GM19395 (cell line): ENCODE data around the gene IRAG1.

Experiments
- ATAC-seq: cut with Tn5 transposase; IDR thresholded peaks from one replicate; pipeline ENCODE4 v1.9.1; 2021; ENCODE audit warnings: mild to moderate bottlenecking, moderate library complexity; ENCODE audit not compliant: unreplicated experiment

The IRAG1 gene

GRCh38 chr11:10666556-10667520 lies 26.7 kb downstream of the IRAG1 start:
- ATAC-seq: no peak

DNA sequence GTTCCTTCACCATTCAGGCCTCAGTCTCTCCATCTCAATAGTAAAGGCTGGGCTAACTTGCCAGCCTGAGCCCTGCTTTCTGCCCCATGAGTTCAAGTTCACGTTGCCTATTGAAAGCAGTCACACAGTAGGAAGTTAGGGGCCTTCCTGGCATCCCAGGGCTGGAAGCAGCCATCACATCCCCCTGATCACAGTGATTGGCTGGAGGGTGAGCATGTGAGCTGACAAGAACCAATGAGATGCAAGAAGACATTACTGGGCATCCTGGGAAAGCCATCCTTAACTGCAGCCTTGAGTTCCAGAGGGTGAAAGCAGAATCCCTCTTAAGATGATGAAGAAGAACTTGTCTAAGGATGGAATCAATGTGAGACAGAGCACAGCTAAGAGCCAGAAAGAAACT lies 29.1 kb downstream of the IRAG1 start:
- no peak for ATAC-seq

DNA sequence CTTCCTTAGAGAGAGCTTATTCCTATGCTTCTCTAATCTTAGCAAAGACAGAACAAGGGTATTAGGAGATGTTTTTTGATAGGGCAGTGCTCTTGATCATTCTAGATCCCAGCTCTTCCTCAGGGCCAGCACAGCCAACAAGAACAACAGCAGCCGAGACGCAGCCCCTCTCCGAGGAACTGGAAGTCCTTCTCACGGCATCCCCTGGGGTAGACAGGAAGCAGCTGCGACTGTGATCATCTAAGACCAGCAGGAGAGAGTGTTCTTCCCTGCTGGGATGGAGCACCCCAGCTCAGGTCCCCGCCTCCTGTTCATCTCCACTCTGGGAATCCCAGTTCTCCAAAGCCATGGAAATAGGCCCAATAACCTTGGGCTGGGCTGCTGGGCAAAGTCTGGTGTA lies 29.6 kb downstream of the IRAG1 start:
- no peak for ATAC-seq

DNA sequence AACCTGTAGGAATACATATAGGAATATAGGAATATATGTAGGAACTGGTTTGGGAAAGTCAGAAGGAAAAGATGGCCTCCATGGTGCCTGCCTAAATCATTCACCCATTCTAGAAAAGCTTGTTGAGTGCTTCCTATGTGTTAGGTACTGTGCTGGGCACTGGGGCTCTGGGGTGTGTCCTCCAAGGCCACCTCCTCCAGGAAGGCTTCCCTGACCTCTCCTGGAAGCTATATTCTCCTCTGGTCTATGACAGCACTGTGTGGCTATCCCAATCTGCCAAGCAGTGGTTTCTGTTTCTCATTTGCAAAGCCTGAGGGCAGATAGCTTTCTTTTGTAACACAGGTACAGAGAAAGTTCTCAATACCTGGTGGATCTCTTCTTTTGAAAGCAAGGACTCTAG lies 30.2 kb downstream of the IRAG1 start:
- ATAC-seq: no peak

GRCh38 chr11:10660323-10660722 lies 33.2 kb downstream of the IRAG1 start:
- ATAC-seq: no peak

GRCh38 chr11:10659339-10660216 lies 34.0 kb downstream of the IRAG1 start:
- ATAC-seq: no peak

DNA sequence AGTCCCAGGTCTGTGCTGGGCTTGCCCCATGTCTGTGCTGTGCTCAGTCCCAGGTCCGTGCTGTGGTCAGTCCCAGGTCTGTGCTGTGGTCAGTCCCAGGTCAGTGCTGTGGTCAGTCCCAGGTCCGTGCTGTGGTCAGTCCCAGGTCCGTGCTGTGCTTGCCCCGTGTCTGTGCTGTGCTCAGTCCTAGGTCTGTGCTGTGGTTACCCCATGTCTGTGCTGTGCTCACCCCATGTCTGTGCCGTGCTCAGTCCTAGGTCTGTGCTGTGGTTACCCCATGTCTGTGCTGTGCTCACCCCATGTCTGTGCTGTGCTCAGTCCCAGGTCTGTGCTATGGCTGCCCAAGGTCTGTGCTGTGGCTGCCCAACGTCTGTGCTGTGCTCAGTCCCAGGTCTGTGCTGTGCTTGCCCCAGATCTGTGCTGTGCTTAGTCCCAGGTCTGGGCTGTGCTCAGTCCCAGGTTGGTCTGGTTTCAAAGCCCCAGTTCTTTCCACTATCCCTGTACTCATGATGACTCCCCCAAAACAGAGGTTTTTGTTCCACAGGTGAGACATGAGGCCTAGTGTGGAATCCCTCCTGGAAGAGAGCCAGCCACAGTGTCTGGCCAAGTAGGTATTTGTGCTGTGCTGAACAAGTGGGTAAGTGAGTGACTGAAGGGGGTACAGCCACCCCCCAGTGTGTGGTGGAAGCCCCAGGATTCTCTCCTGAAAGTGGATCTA lies 34.8 kb downstream of the IRAG1 start:
- no peak for ATAC-seq

GRCh38 chr11:10657308-10658271 lies 36.0 kb downstream of the IRAG1 start:
- no peak for ATAC-seq

DNA sequence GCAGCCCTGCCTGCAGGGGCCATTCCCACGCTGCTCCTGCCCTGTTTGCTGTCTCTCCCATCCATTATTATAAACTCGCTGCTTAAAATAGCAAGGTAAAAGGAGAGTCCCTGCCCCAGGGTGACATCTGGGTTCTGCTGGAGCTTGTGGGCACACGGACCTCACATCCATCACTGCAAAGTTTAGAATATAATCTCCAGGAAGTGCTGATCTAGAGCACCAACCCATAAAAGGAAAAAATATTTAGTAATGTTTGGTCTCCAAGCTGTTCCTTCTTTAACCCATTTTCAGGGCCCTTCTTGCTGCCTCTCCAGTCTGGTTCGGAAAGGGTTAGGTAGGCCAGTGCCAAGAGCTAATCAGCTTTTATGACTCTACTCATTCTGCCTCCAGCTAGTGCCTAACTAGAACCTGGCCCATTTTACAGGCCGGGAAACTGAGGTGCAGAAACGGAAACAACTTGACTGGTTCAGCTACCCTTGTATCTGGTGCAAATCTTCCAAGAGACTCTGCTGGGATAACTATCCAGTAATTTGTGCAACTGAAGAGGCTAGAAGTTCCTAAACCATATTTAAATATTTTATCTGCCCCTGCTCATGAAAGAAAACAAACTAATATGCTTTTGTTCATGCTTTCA lies 37.5 kb downstream of the IRAG1 start:
- no peak for ATAC-seq

GRCh38 chr11:10655227-10655626 lies 38.3 kb downstream of the IRAG1 start:
- ATAC-seq: no peak

DNA sequence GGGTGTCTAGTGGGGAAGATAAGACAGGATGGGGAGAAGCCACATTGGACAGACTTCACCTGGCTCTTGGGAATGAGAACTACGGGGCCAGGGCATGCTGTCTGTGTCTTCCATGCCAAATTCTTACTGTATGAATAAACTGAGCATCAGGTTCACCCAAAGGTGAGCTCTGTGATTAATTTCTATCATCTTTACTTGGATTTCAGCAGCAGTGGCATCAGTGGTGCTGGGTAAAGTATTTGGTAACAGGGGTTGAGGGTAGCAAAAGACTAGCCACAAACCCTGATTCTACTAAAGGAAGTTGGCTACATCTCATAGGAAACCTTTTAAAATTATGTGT lies 38.8 kb downstream of the IRAG1 start:
- ATAC-seq: no peak

GRCh38 chr11:10653946-10654810 lies 39.4 kb downstream of the IRAG1 start:
- peak; percentile 50 for ATAC-seq

DNA sequence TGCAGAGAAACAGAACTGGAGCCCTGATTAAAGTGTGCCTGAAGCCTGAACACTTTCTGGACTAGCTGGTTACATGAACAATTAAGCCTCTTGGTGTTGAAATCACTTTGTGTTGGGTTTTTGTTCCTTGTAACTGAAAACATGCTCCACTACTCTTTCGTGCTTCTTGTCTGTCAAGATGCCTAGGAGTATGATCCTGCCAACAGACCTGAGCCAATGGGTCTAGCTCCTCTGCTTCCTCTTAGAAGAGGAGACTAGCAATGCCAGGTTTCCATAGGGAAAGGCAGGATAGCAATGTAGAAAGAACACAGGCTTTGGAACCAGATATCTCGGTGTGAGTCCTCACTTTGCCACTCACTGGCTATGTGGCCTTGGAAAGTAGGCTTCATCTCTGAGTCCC lies 40.3 kb downstream of the IRAG1 start:
- ATAC-seq: no peak

GRCh38 chr11:10651656-10652361 lies 41.7 kb downstream of the IRAG1 start:
- no peak for ATAC-seq

GRCh38 chr11:10650630-10651029 lies 42.9 kb downstream of the IRAG1 start:
- no peak for ATAC-seq

DNA sequence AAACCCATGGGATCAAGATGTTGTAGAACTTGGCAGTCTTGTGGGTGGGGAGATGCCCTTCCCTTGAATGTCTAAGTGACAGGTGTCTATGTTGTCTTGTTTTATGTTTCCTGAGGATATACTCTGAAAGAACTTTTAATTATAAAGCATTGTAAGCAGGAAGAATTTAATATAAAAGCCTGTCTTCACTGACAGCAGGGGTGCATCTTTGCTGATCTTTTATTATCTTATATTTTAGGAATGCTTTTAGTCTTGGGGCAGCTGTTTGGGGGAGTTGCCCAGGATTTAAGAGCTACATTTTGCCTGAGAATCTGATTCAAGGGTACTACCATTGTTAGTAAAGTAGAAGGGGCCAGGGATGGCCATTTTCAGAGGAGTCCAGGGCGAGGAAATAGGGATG lies 43.4 kb downstream of the IRAG1 start:
- no peak for ATAC-seq

DNA sequence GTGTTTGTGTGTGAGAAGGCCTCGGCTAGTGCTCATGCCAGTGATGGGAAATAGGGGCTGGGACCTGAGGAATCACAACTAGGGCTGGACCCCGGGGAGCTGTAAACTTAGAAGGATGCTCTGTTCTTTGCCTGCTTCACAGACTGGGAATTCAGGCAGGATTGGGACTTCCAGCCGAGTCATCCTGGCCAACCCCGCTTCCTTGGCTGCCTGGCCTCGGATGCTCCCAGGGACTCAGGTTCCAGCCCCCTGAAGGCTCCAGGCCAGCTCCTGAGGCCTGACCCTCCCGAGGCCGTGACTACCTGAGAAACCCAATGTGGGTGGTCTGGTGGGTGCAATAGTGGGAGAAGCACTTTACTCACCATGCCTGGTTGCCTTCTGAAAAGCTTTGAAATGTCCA lies 44.7 kb downstream of the IRAG1 start:
- ATAC-seq: no peak
